ENCODE data around the gene BYSL.

The BYSL gene

DNA sequence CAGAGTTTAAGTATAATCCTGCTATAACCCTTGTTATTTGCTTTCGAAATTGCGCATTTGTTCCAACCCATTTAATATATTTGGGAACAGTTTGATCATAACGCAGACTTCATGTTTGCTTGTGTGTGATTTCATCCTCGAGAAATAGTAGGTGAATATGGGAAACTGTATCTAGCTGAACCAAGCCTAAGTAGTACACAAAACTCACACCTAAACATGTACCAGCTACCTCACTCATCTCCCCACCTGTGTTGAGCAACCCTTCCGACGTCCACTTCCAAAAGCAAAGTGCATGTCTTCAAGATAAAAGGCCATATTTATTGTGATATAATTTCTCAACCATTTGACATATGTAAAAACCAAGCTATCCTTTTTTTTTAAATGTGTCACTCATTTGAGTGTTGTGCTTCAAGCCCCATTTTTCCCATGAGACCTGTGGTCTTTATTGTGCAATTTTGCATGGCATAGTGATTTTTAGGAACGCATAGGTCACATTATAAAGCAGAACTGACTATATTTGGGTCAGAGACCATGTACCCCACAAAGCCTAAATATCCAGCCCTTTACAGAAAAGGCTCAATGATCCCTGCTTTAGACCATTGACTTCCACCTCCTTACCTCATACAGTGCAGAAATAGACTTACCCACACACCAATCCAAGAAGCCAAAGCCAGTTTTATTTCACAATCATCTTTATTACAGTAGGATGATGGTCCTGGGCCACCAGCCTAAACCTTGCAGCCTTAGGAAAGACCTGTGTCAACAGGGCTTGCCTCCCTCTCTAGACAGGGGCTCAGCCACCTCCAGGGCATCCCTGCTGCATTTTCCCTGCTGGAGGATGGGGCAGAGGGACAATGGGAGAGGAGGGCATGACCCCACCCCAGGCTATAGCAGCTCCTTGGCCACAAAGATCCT lies 13.2 kb downstream of the BYSL start:
- Histone ChIP-seq H3K27me3 (replicated peaks) (no peaks in the 10 kb centered on the region), H3K27ac (no peak overlapping the region), H3K4me3 (ENCODE audit: low read depth, low read length) (no peak overlapping the region), H3K36me3 (replicated peaks) (peaks cover 74% of the 10 kb centered on the region)
- DNase-seq = no peak
- in situ Hi-C loops (cut with HindIII; ENCODE audit: low pct_ligation_motif_present, low sequenced_read_pairs) = no loop called here
- TF ChIP-seq, protein P1, sequence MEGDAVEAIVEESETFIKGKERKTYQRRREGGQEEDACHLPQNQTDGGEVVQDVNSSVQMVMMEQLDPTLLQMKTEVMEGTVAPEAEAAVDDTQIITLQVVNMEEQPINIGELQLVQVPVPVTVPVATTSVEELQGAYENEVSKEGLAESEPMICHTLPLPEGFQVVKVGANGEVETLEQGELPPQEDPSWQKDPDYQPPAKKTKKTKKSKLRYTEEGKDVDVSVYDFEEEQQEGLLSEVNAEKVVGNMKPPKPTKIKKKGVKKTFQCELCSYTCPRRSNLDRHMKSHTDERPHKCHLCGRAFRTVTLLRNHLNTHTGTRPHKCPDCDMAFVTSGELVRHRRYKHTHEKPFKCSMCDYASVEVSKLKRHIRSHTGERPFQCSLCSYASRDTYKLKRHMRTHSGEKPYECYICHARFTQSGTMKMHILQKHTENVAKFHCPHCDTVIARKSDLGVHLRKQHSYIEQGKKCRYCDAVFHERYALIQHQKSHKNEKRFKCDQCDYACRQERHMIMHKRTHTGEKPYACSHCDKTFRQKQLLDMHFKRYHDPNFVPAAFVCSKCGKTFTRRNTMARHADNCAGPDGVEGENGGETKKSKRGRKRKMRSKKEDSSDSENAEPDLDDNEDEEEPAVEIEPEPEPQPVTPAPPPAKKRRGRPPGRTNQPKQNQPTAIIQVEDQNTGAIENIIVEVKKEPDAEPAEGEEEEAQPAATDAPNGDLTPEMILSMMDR (IDR thresholded peaks at IDR 0.05; ENCODE audit: low read depth, low read length, missing control alignments) = no peak

DNA sequence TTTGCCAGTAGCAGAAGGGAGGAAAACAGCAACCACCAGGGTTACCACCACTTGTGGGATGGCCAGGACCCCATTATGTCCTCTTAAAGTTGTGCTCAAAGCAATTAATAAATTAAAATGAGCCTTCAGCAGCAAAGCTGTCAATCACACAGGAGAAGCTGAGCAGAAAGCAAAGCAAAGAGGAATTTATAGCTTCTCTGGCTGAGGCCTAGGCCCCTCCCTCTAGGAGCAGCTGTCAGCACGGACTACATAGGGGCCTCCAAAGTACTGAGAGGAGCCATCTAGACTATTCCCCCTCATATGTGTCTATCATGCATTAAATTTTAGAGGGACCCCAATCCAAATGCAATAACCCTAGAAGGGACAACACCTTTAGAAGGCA lies 13.9 kb downstream of the BYSL start:
- H3K27me3 ChIP-seq (replicated peaks) = no peaks in the 10 kb centered on the region
- peaks cover 68% of the 10 kb centered on the region for H3K36me3 ChIP-seq (replicated peaks)
- DNase-seq = no peak
- no peak overlapping the region for H3K27ac ChIP-seq
- no peak overlapping the region for H3K4me3 ChIP-seq (ENCODE audit: low read depth, low read length)
- in situ Hi-C loops (cut with HindIII; ENCODE audit: low pct_ligation_motif_present, low sequenced_read_pairs) = no loop called here
- TF ChIP-seq, protein P1 (IDR thresholded peaks at IDR 0.05; ENCODE audit: low read depth, low read length, missing control alignments) = no peak

DNA sequence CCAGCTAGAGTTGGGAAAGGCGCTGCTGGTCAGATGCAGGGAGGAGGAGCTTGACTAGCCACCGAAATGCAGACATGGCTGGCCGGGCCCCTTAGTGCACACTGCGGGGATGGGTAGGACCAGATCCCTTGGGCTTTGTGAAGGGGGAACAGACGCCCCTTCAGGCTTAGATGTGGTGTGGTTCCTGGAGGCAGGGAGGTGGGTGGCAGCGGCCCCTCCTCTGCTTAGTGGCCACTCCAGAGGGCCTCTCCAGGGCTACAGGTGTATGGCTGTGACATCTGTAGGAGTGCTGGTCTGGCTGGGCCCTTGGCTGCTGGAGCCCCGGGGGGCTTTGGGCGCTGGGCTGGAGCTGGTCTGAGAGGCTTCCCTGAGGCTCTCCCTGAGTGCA lies 14.4 kb downstream of the BYSL start:
- no peak overlapping the region for H3K27ac ChIP-seq
- no peak overlapping the region for H3K4me3 ChIP-seq (ENCODE audit: low read depth, low read length)
- TF ChIP-seq, protein P1 (IDR thresholded peaks at IDR 0.05; ENCODE audit: low read depth, low read length, missing control alignments) = no peak
- in situ Hi-C loops (cut with HindIII; ENCODE audit: low pct_ligation_motif_present, low sequenced_read_pairs) = no loop called here
- DNase-seq = no peak
- peaks cover 63% of the 10 kb centered on the region for H3K36me3 ChIP-seq (replicated peaks)
- no peaks in the 10 kb centered on the region for H3K27me3 ChIP-seq (replicated peaks)

DNA sequence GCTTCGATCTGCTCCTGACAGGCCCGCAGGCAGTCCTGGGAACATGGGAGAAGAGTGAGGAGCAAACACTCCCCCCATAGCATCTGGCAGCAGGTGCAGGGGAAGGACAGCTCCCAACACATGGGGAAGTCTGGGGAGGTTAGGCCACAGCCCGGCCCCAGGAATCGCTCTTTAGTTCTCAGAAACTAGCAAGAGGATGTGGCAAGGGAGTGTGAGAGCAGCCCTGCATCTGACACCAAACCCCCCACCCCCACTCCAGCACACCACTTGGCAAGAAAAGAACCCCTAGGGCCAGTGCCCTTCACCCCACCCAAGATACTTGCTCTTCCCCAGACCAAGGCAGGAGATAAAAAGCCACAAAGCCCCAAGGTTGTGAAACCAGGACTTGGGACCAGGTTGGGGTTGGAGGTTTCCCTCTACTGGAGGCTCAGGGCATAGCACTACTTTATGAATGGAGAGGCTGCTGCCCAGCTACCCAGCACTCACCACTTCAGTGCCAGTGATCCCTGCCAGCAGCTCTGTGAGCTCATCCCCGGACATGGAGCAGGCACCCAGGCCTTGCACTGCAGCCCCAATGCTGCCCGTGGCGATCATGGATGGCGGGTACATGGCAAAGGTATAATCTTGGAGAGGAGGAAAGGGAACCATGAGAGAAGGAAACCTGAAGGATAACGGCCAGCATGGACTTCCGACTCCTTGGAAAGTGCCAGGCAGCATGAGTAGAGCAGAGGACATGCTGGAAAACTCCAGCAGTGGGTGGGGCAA lies 15.0 kb downstream of the BYSL start:
- peaks cover 58% of the 10 kb centered on the region for H3K36me3 ChIP-seq (replicated peaks)
- H3K4me3 ChIP-seq (ENCODE audit: low read depth, low read length) = no peak overlapping the region
- TF ChIP-seq, protein P1 (IDR thresholded peaks at IDR 0.05; ENCODE audit: low read depth, low read length, missing control alignments) = peak; percentile 96
- in situ Hi-C loops (cut with HindIII; ENCODE audit: low pct_ligation_motif_present, low sequenced_read_pairs) = no loop called here
- no peaks in the 10 kb centered on the region for H3K27me3 ChIP-seq (replicated peaks)
- DNase-seq = peak; percentile 76
- no peak overlapping the region for H3K27ac ChIP-seq

DNA sequence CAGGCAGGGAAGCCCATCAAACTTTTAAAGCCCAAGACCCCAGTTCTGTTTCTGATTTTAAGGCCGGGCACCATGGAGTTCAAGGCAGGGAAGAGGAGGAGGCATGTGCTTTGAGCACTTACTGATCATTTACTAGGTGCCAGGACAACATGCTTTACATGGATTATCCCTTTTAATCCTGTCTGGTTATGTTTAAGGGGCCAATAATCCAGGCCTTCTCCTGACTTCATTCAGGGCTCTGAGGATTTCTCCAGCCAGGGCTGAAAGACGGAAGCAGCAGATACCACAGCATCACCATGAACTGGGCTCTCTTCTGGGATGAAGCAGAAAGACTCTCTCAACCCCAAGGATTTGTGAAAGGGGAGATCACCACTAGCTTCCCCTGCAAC lies 16.2 kb downstream of the BYSL start:
- Histone ChIP-seq H3K27ac (no peak overlapping the region), H3K36me3 (replicated peaks) (peaks cover 46% of the 10 kb centered on the region), H3K4me3 (ENCODE audit: low read depth, low read length) (no peak overlapping the region), H3K27me3 (replicated peaks) (no peaks in the 10 kb centered on the region)
- in situ Hi-C loops (cut with HindIII; ENCODE audit: low pct_ligation_motif_present, low sequenced_read_pairs) = no loop called here
- TF ChIP-seq, protein P1 (IDR thresholded peaks at IDR 0.05; ENCODE audit: low read depth, low read length, missing control alignments) = no peak
- no peak for DNase-seq

Data from brain microvascular endothelial cell (primary cell).